CD14-positive monocyte (primary cell): ENCODE data around the gene ANKRD39. TPM values are rescaled to one million over a fixed set of nuclear protein-coding genes. Genes with fewer than 3 reads are reported as not detected.

Source experiments
- DNase-seq, 3 donors: peaks; one replicate each; pipeline ENCODE4 v3.0.0-alpha.2; 2011 to 2022
- H2AFZ ChIP-seq: 2 replicates; pipeline ENCODE4 v1.6.0; 2012; ENCODE audit warnings: mild to moderate bottlenecking, low read depth, low read length, inconsistent platforms; ENCODE audit not compliant: insufficient read depth, poor library complexity, severe bottlenecking
- H3K27ac ChIP-seq, 2 donors: 1 replicate in 1 of 2; 2 replicates in 1 of 2; pipeline ENCODE4 v1.5.1; 2012 to 2013; ENCODE audit warnings: low read length in 2 of 2, control low read depth in 1 of 2, inconsistent platforms in 1 of 2, low read depth in 1 of 2, mild to moderate bottlenecking in 1 of 2
- H3K27me3 ChIP-seq, 2 donors: one replicate each; pipeline versions ENCODE4 v1.6.0 to v1.6.1; 2011 to 2013; ENCODE audit warnings: low read length in 2 of 2; ENCODE audit not compliant: control insufficient read depth in 2 of 2, insufficient read depth in 2 of 2
- H3K36me3 ChIP-seq, 2 donors: replicated peaks in 1 of 2; 1 replicate in 1 of 2; 2 replicates in 1 of 2; pipeline versions ENCODE4 v1.5.1 to v1.6.1; 2012 to 2013; ENCODE audit warnings: low read length in 2 of 2, control low read depth in 1 of 2, inconsistent platforms in 1 of 2, mild to moderate bottlenecking in 1 of 2; ENCODE audit not compliant: insufficient read depth in 2 of 2, control insufficient read depth in 1 of 2
- H3K4me1 ChIP-seq, 2 donors: 1 replicate in 1 of 2; 2 replicates in 1 of 2; pipeline versions ENCODE4 v1.5.1 to v1.6.1; 2012 to 2013; ENCODE audit warnings: low read length in 2 of 2, control low read depth in 1 of 2, inconsistent platforms in 1 of 2, mild to moderate bottlenecking in 1 of 2, moderate library complexity in 1 of 2; ENCODE audit not compliant: insufficient read depth in 2 of 2, control insufficient read depth in 1 of 2
- H3K4me2 ChIP-seq: replicated peaks from 2 replicates; pipeline ENCODE3; 2012; ENCODE audit warnings: low read length, moderate library complexity, mild to moderate bottlenecking; ENCODE audit not compliant: poor library complexity, severe bottlenecking; ENCODE audit errors: extremely low read depth
- H3K4me3 ChIP-seq, 3 experiments: fragments of 200-600 bp in 1 of 3; sonication (generic) in 1 of 3; replicated peaks in 1 of 3; 1 replicate in 2 of 3; 2 replicates in 1 of 3; pipeline ENCODE4 v1.5.1; 2011 to 2013; ENCODE audit warnings: low read length in 3 of 3, mild to moderate bottlenecking in 3 of 3, control low read depth in 2 of 3, low read depth in 2 of 3, inconsistent platforms in 1 of 3, moderate library complexity in 1 of 3
- H3K79me2 ChIP-seq: 2 replicates; pipeline ENCODE4 v1.6.0; 2012; ENCODE audit warnings: mild to moderate bottlenecking, control low read depth, inconsistent platforms, low read length, moderate library complexity; ENCODE audit not compliant: insufficient read depth
- H3K9ac ChIP-seq: 2 replicates; pipeline ENCODE4 v1.6.0; 2017; ENCODE audit warnings: low read length, mild to moderate bottlenecking; ENCODE audit not compliant: insufficient read depth, poor library complexity, severe bottlenecking
- H3K9me3 ChIP-seq, 2 donors: replicated peaks in 1 of 2; 1 replicate in 1 of 2; 2 replicates in 1 of 2; pipeline versions ENCODE4 v1.5.1 to v1.6.1; 2012 to 2013; ENCODE audit warnings: low read length in 2 of 2, control low read depth in 1 of 2; ENCODE audit not compliant: control insufficient read depth in 1 of 2, insufficient read depth in 1 of 2
- H4K20me1 ChIP-seq: 2 replicates; pipeline ENCODE4 v1.6.0; 2012; ENCODE audit warnings: mild to moderate bottlenecking, low read length, control low read depth, moderate library complexity; ENCODE audit not compliant: insufficient read depth
- H3K27ac Mint-ChIP-seq, 7 donors: one replicate each; pipeline ENCODE4 v1.8.0; 2020; ENCODE audit warnings: mild to moderate bottlenecking in 7 of 7, mixed read lengths in 7 of 7, moderate library complexity in 6 of 7, inconsistent platforms in 2 of 7
- H3K27me3 Mint-ChIP-seq, 3 donors: one replicate each; pipeline ENCODE4 v1.8.0; 2021 to 2022; ENCODE audit warnings: low read depth in 3 of 3, mild to moderate bottlenecking in 3 of 3, mixed read lengths in 3 of 3, moderate library complexity in 3 of 3, inconsistent platforms in 1 of 3
- H3K36me3 Mint-ChIP-seq, 2 donors: one replicate each; pipeline ENCODE4 v1.8.0; 2020; ENCODE audit warnings: mixed read lengths in 2 of 2, inconsistent platforms in 1 of 2, mild to moderate bottlenecking in 1 of 2
- H3K4me1 Mint-ChIP-seq: one replicate; pipeline ENCODE4 v1.8.0; 2020; ENCODE audit warnings: mild to moderate bottlenecking, mixed read lengths
- H3K4me3 Mint-ChIP-seq, 2 donors: one replicate each; pipeline ENCODE4 v1.8.0; 2020; ENCODE audit warnings: mild to moderate bottlenecking in 2 of 2, mixed read lengths in 2 of 2, moderate library complexity in 1 of 2
- H3K9me3 Mint-ChIP-seq, 7 donors: one replicate each; pipeline ENCODE4 v1.8.0; 2020 to 2022; ENCODE audit warnings: mixed read lengths in 7 of 7, mild to moderate bottlenecking in 6 of 7, moderate library complexity in 6 of 7, inconsistent platforms in 2 of 7
- CTCF ChIP-seq: fragments of 200-600 bp; IDR thresholded peaks from one replicate; pipeline ENCODE4 v1.8.0; 2022; ENCODE audit warnings: antibody characterized with exemption, mild to moderate bottlenecking
- WGBS: methylation state at CpG from one replicate; pipeline ENCODE4 v1.1.5; 2013; ENCODE audit warnings: missing lambda C conversion rate; ENCODE audit not compliant: insufficient coverage; 5-methylcytosine and 5-hydroxymethylcytosine counted together
- intact Hi-C, 2 donors: fragments of 100-400 bp; cut with micrococcal nuclease; formaldehyde crosslinking; loops; one replicate each; pipeline versions ENCODE4 v1.15.0 to v1.15.1; 2023
- polyA plus RNA-seq, 3 donors: library from polyadenylated mRNA; depleted of rRNA in 1 of 3; unstranded in 2 of 3; stranded (reverse) in 1 of 3; fragments of 300-500 nt in 2 of 3; fragments of >200 nt in 1 of 3; fragmentation: Illumina TruSeq in 2 of 3; gene quantifications; 1 replicate in 2 of 3; 2 replicates in 1 of 3; pipeline ENCODE4 v1.2.3, GENCODE V29; 2012 to 2021

The ANKRD39 gene
- polyA plus RNA-seq, 3 donors, result 6.2 to 9.7 (median 9.0) TPM

GRCh38 chr2:96804986-96805385 lies 52.8 kb downstream of the ANKRD39 start:
- H3K27me3 ChIP-seq, result no peaks in the 10 kb centered on the region
- no peaks in the 10 kb centered on the region for H3K9me3 ChIP-seq
- H3K27ac ChIP-seq, result no peak overlapping the region
- peaks cover 15 to 30% of the 10 kb centered on the region in 2 donors for H3K36me3 ChIP-seq
- H3K4me3 Mint-ChIP-seq, result no peak overlapping the region
- no peak overlapping the region for H3K4me3 ChIP-seq
- H3K27me3 Mint-ChIP-seq, result no peaks in the 10 kb centered on the region
- H3K4me1 ChIP-seq, result peaks cover 4 to 5% of the 10 kb centered on the region in 2 donors
- H3K27ac Mint-ChIP-seq, result no peak overlapping the region
- H3K79me2 ChIP-seq, result no peaks in the 10 kb centered on the region
- DNase-seq, result no peak
- peaks cover 14 to 33% of the 10 kb centered on the region in 2 donors for H3K36me3 Mint-ChIP-seq
- H3K4me1 Mint-ChIP-seq, result no peaks in the 10 kb centered on the region
- no peaks in the 10 kb centered on the region for H4K20me1 ChIP-seq
- no peak for TF ChIP-seq CTCF
- no peak overlapping the region for H3K4me2 ChIP-seq
- no peaks in the 10 kb centered on the region for H3K9me3 Mint-ChIP-seq
- H2AFZ ChIP-seq, result no peak overlapping the region
- intact Hi-C loops, result no loop called here
- H3K9ac ChIP-seq, result no peak overlapping the region

- Histone ChIP-seq H3K9me3 (no peaks in the 10 kb centered on the region), H3K27ac (no peak overlapping the region), H3K9ac (no peak overlapping the region), H3K4me2 (no peak overlapping the region), H3K4me3 (no peak overlapping the region), H3K79me2 (no peaks in the 10 kb centered on the region), H3K4me1 (peaks cover 4 to 5% of the 10 kb centered on the region in 2 donors), H3K36me3 (peaks cover 14 to 34% of the 10 kb centered on the region in 2 donors), H2AFZ (no peak overlapping the region), H3K27me3 (no peaks in the 10 kb centered on the region), H4K20me1 (no peaks in the 10 kb centered on the region)
- Mint-ChIP-seq H3K4me3 (no peak overlapping the region), H3K9me3 (no peaks in the 10 kb centered on the region), H3K4me1 (no peaks in the 10 kb centered on the region), H3K36me3 (peaks cover 17 to 33% of the 10 kb centered on the region in 2 donors), H3K27me3 (no peaks in the 10 kb centered on the region), H3K27ac (peak overlapping the region in 1 of 7 donors; percentile 16)
- intact Hi-C loops, result no loop called here
- 98% methylated on average over 4 of the region's 7 CpGs for WGBS
- DNase-seq, result no peak
- no peak for TF ChIP-seq CTCF
Measured at GRCh38 chr2:96802721-96803120, 55.1 kb downstream of the ANKRD39 start.
